Caco-2 (cell line): Measurements from ENCODE around the gene SPRN. TPM values are rescaled to one million over a fixed set of nuclear protein-coding genes. Genes with fewer than 3 reads are reported as not detected.

Source experiments
- BruUV-seq: library from RNA; stranded (reverse); fragments of 400-500 nt; replicated peaks from 2 replicates; lab custom pipeline; 2021; lab: Mats Ljungman, UMichigan
- CTCF ChIA-PET: fragments of 300-600 bp; sonication (Branson Sonifier 250); formaldehyde crosslinking; loops from one replicate; lab custom pipeline; 2022; ENCODE audit warnings: antibody characterized with exemption; lab: Charles Lee
- POLR2A ChIA-PET: fragments of 300-600 bp; sonication (Branson Sonifier 250); formaldehyde crosslinking; loops from one replicate; lab custom pipeline; 2022; ENCODE audit warnings: antibody characterized with exemption; lab: Charles Lee
- DNase-seq, 2 experiments: peaks; one replicate each; pipeline versions ENCODE4 v3.0.0 to v3.0.0-alpha.2; 2020 to 2022
- H3K27me3 ChIP-seq: replicated peaks from 2 replicates; pipeline ENCODE4 v1.6.0; 2011; ENCODE audit warnings: low read length; ENCODE audit not compliant: control insufficient read depth, insufficient read depth
- H3K36me3 ChIP-seq: 2 replicates; pipeline ENCODE4 v1.5.1; 2011; ENCODE audit warnings: low read length; ENCODE audit not compliant: control insufficient read depth, insufficient read depth
- H3K4me1 ChIP-seq: fragments of 250-450 bp; sonication (Bioruptor Pico); 2 replicates; pipeline ENCODE4 v1.5.1; 2020; ENCODE audit warnings: mild to moderate bottlenecking
- H3K4me3 ChIP-seq: 2 replicates; pipeline ENCODE4 v1.5.1; 2011; ENCODE audit warnings: low read depth, mild to moderate bottlenecking, control low read depth, low read length
- H3K9me3 ChIP-seq: fragments of 250-450 bp; sonication (Bioruptor Pico); 2 replicates; pipeline ENCODE4 v1.5.1; 2020; ENCODE audit warnings: mild to moderate bottlenecking, moderate library complexity
- H3K27ac Mint-ChIP-seq: one replicate; pipeline ENCODE4 v1.8.0; 2022; ENCODE audit warnings: mixed read lengths; ENCODE audit not compliant: unreplicated experiment
- H3K27me3 Mint-ChIP-seq: one replicate; pipeline ENCODE4 v1.8.0; 2022; ENCODE audit warnings: mixed read lengths; ENCODE audit not compliant: insufficient read depth, unreplicated experiment
- H3K36me3 Mint-ChIP-seq: one replicate; pipeline ENCODE4 v1.8.0; 2022; ENCODE audit warnings: mild to moderate bottlenecking, mixed read lengths; ENCODE audit not compliant: insufficient read depth, unreplicated experiment
- H3K4me1 Mint-ChIP-seq: one replicate; pipeline ENCODE4 v1.8.0; 2022; ENCODE audit warnings: low read depth, mixed read lengths; ENCODE audit not compliant: unreplicated experiment
- H3K4me3 Mint-ChIP-seq: one replicate; pipeline ENCODE4 v1.8.0; 2022; ENCODE audit warnings: mild to moderate bottlenecking, moderate library complexity, mixed read lengths; ENCODE audit not compliant: unreplicated experiment
- H3K9me3 Mint-ChIP-seq: one replicate; pipeline ENCODE4 v1.8.0; 2022; ENCODE audit warnings: mixed read lengths; ENCODE audit not compliant: unreplicated experiment
- CTCF ChIP-seq, 2 experiments: fragments of 200-600 bp in 1 of 2; IDR thresholded peaks; 1 replicate in 1 of 2; 2 replicates in 1 of 2; pipeline versions ENCODE4 v1.5.1 to v1.8.0; 2011 to 2022; ENCODE audit warnings: antibody characterized with exemption in 1 of 2, control low read depth in 1 of 2, inconsistent platforms in 1 of 2, low read depth in 1 of 2, low read length in 1 of 2, mild to moderate bottlenecking in 1 of 2, moderate library complexity in 1 of 2; ENCODE audit not compliant: insufficient read depth in 1 of 2, severe bottlenecking in 1 of 2, unreplicated experiment in 1 of 2
- intact Hi-C: fragments of 100-400 bp; cut with micrococcal nuclease; formaldehyde crosslinking; loops from one replicate; pipeline ENCODE4 v1.10.0; 2022; ENCODE audit not compliant: unreplicated experiment
- total RNA-seq: library from RNA; stranded (reverse); gene quantifications from 2 replicates; pipeline ENCODE4 v1.2.3, GENCODE V29; 2022

Gene SPRN
- total RNA-seq, 1 experiment from 2014 or later: not detected

GRCh38 chr10:133412381-133412711, 12.1 kb downstream of the SPRN start:
- Histone ChIP-seq H3K4me1 (no peaks in the 10 kb centered on the region), H3K4me3 (no peak overlapping the region), H3K9me3 (peaks cover 20% of the 10 kb centered on the region), H3K36me3 (peaks cover 4% of the 10 kb centered on the region; the same call in 1 of the 2 replicates), H3K27me3 (no peaks in the 10 kb centered on the region)
- Mint-ChIP-seq H3K36me3 (peaks cover 89% of the 10 kb centered on the region), H3K27me3 (no peaks in the 10 kb centered on the region), H3K9me3 (peaks cover 53% of the 10 kb centered on the region), H3K4me1 (peaks cover 6% of the 10 kb centered on the region), H3K27ac (no peak overlapping the region), H3K4me3 (no peak overlapping the region)
- ChIA-PET POLR2A (no interaction called here), CTCF (no interaction called here)
- no peak for TF ChIP-seq CTCF (IDR thresholded peaks at IDR 0.05; ENCODE audit: insufficient read depth in 1 of 2, low read depth in 1 of 2, low read length in 1 of 2, severe bottlenecking in 1 of 2, unreplicated experiment in 1 of 2)
- no TSS peak for BruUV-seq
- no peak for DNase-seq
- intact Hi-C loops: no loop called here

GRCh38 chr10:133411523-133412380, 12.7 kb downstream of the SPRN start:
- POLR2A ChIA-PET: no interaction called here
- CTCF ChIA-PET: no interaction called here

More at GRCh38 chr10:133411523-133412380, 12.7 kb downstream of the SPRN start:
- Histone ChIP-seq H3K27me3 (no peaks in the 10 kb centered on the region), H3K4me1 (no peaks in the 10 kb centered on the region), H3K4me3 (no peak overlapping the region), H3K9me3 (peaks cover 20% of the 10 kb centered on the region), H3K36me3 (peaks cover 4% of the 10 kb centered on the region; the same call in 1 of the 2 replicates)
- no TSS peak for BruUV-seq
- intact Hi-C loops: no loop called here
- no peak for DNase-seq
- H3K9me3 Mint-ChIP-seq: peaks cover 53% of the 10 kb centered on the region
- H3K27ac Mint-ChIP-seq: no peak overlapping the region
- H3K36me3 Mint-ChIP-seq: peaks cover 95% of the 10 kb centered on the region
- no peaks in the 10 kb centered on the region for H3K27me3 Mint-ChIP-seq
- H3K4me1 Mint-ChIP-seq: peaks cover 6% of the 10 kb centered on the region
- H3K4me3 Mint-ChIP-seq: no peak overlapping the region
- TF ChIP-seq CTCF (IDR thresholded peaks at IDR 0.05; ENCODE audit: insufficient read depth in 1 of 2, low read depth in 1 of 2, low read length in 1 of 2, severe bottlenecking in 1 of 2, unreplicated experiment in 1 of 2): no peak
